K562 (cell line): ENCODE results near the gene MPZL1. TPM values are rescaled to one million over a fixed set of nuclear protein-coding genes. Genes with fewer than 3 reads are reported as not detected.

Source experiments
- ARID3A ChIP-seq: IDR thresholded peaks from 2 replicates; pipeline ENCODE4 v1.6.1; 2012; ENCODE audit warnings: low read depth, low read length, improper control_type of control experiment, borderline replicate concordance
- CBFA2T3 ChIP-seq: fragments of 450-650 bp; IDR thresholded peaks from 2 replicates; pipeline ENCODE4 v1.6.1; 2017
- CC2D1A ChIP-seq: fragments of 450-650 bp; IDR thresholded peaks from 2 replicates; pipeline ENCODE4 v1.6.1; 2017; ENCODE audit warnings: mild to moderate bottlenecking
- CHD4 ChIP-seq: fragments of 200-600 bp; sonication (generic); IDR thresholded peaks from 3 replicates; pipeline ENCODE4 v1.6.1; 2012; ENCODE audit warnings: low read depth, mild to moderate bottlenecking, mixed read lengths, low read length, inconsistent platforms; ENCODE audit not compliant: insufficient read depth, insufficient replicate concordance, poor library complexity, severe bottlenecking
- DACH1 ChIP-seq: fragments of 450-650 bp; IDR thresholded peaks from 2 replicates; pipeline ENCODE4 v1.6.1; 2018; ENCODE audit not compliant: partially characterized antibody
- FOXM1 ChIP-seq, 2 experiments: fragments of 450-650 bp in 1 of 2; sonication (generic) in 1 of 2; formaldehyde crosslinking in 1 of 2; IDR thresholded peaks; 2 replicates each; pipeline versions ENCODE4 v1.6.1 to v1.9.0; 2017 to 2022; ENCODE audit warnings: low read depth in 2 of 2, mild to moderate bottlenecking in 2 of 2, missing genetic modification reagents in 1 of 2, moderate library complexity in 1 of 2
- HBP1 ChIP-seq: fragments of 450-650 bp; formaldehyde crosslinking; IDR thresholded peaks from 2 replicates; pipeline ENCODE4 v1.4.0; 2022; ENCODE audit warnings: missing genetic modification characterization
- HDAC8 ChIP-seq: fragments of 450-650 bp; IDR thresholded peaks from 2 replicates; pipeline ENCODE4 v1.6.1; 2016; ENCODE audit warnings: mild to moderate bottlenecking, missing genetic modification characterization, moderate library complexity, missing compliant biosample characterization
- HNRNPL ChIP-seq: fragments of 200-400 bp; formaldehyde crosslinking; IDR thresholded peaks from 2 replicates; pipeline ENCODE4 v1.6.1; 2017; ENCODE audit warnings: low read depth, mild to moderate bottlenecking, low read length
- ILF3 ChIP-seq: fragments of 450-650 bp; IDR thresholded peaks from 2 replicates; pipeline ENCODE4 v1.6.1; 2018; ENCODE audit warnings: antibody characterized with exemption, mild to moderate bottlenecking, moderate library complexity, borderline replicate concordance
- KHSRP ChIP-seq: fragments of 450-650 bp; IDR thresholded peaks from 2 replicates; pipeline ENCODE4 v1.6.1; 2017
- MEIS2 ChIP-seq: fragments of 450-650 bp; IDR thresholded peaks from 2 replicates; pipeline ENCODE4 v1.6.1; 2014; ENCODE audit warnings: mild to moderate bottlenecking; ENCODE audit not compliant: partially characterized antibody
- MTA2 ChIP-seq: fragments of 450-650 bp; IDR thresholded peaks from 2 replicates; pipeline ENCODE4 v1.6.1; 2016; ENCODE audit warnings: low read depth
- MYBL2 ChIP-seq, 2 experiments: fragments of 450-650 bp in 1 of 2; sonication (generic) in 1 of 2; formaldehyde crosslinking in 1 of 2; IDR thresholded peaks; 2 replicates each; pipeline versions ENCODE4 v1.6.1 to v1.8.1; 2017 to 2022; ENCODE audit warnings: borderline replicate concordance in 1 of 2, inconsistent platforms in 1 of 2, low read depth in 1 of 2, mild to moderate bottlenecking in 1 of 2, missing genetic modification reagents in 1 of 2, moderate library complexity in 1 of 2
- NCOA2 ChIP-seq, 2 experiments: fragments of 450-650 bp; IDR thresholded peaks; 2 replicates each; pipeline ENCODE4 v1.6.1; 2018; ENCODE audit warnings: mild to moderate bottlenecking in 2 of 2, moderate library complexity in 1 of 2; ENCODE audit not compliant: partially characterized antibody in 2 of 2
- NFXL1 ChIP-seq: fragments of 450-650 bp; formaldehyde crosslinking; IDR thresholded peaks from 2 replicates; pipeline ENCODE4 v1.4.0; 2021; ENCODE audit warnings: mild to moderate bottlenecking
- RBBP5 ChIP-seq: fragments of 200-600 bp; sonication (generic); IDR thresholded peaks from 2 replicates; pipeline ENCODE4 v1.6.1; 2012; ENCODE audit warnings: borderline replicate concordance, mild to moderate bottlenecking, low read length, control low read depth, inconsistent platforms; ENCODE audit not compliant: insufficient read depth, poor library complexity, severe bottlenecking
- RBM25 ChIP-seq: fragments of 200-400 bp; formaldehyde crosslinking; IDR thresholded peaks from 2 replicates; pipeline ENCODE4 v1.6.1; 2018; ENCODE audit warnings: low read length, low read depth, moderate library complexity; ENCODE audit not compliant: severe bottlenecking
- SOX6 ChIP-seq: fragments of 450-650 bp; IDR thresholded peaks from 2 replicates; pipeline ENCODE4 v1.6.1; 2014; ENCODE audit warnings: mild to moderate bottlenecking
- TRIM24 ChIP-seq, 2 experiments: fragments of 450-650 bp; IDR thresholded peaks; 2 replicates each; pipeline ENCODE4 v1.6.1; 2016
- ZEB2 ChIP-seq: fragments of 450-650 bp; IDR thresholded peaks from 2 replicates; pipeline ENCODE4 v1.6.1; 2016
- ZNF121 ChIP-seq: sonication (generic); formaldehyde crosslinking; conservative IDR thresholded peaks from 2 replicates; pipeline ENCODE4 v1.8.0; 2022; ENCODE audit warnings: missing genetic modification reagents
- ZNF23 ChIP-seq: fragments of 250-450 bp; sonication (Bioruptor Pico); IDR thresholded peaks from 2 replicates; pipeline ENCODE4 v1.4.0; 2020; ENCODE audit warnings: mild to moderate bottlenecking
- ZNF57 ChIP-seq: fragments of 450-650 bp; formaldehyde crosslinking; IDR thresholded peaks from 2 replicates; pipeline ENCODE4 v1.4.0; 2020; ENCODE audit warnings: mild to moderate bottlenecking, moderate library complexity
- ZNF668 ChIP-seq: fragments of 250-450 bp; sonication (Bioruptor Pico); IDR thresholded peaks from 2 replicates; pipeline ENCODE4 v1.8.0; 2022; ENCODE audit warnings: mild to moderate bottlenecking, inconsistent platforms
- ZNF77 ChIP-seq: fragments of 250-450 bp; sonication (Bioruptor Pico); IDR thresholded peaks from 2 replicates; pipeline ENCODE4 v1.5.0; 2020
- ZNF830 ChIP-seq: fragments of 250-450 bp; sonication (Bioruptor Pico); IDR thresholded peaks from 2 replicates; pipeline ENCODE4 v1.5.0; 2021; ENCODE audit warnings: mild to moderate bottlenecking
- polyA plus RNA-seq, 8 experiments: library from polyadenylated mRNA; depleted of rRNA in 4 of 8; stranded (reverse) in 5 of 8; unstranded in 3 of 8; fragments of >200 nt; fragmentation: Nextera tagmentation in 2 of 8; fragmentation: Illumina TruSeq in 1 of 8; extraction: Ambion mirVana in 2 of 8; extraction: Trizol in 1 of 8; gene quantifications; 2 replicates each; pipeline versions ENCODE4 v1.2.1 to v1.2.3, GENCODE V29; 2011 to 2014; ENCODE audit warnings: inconsistent platforms in 1 of 8, missing spikeins in 1 of 8
- total RNA-seq, 7 experiments: library from RNA; depleted of rRNA in 6 of 7; stranded (reverse); fragments of >200 nt in 6 of 7; fragmentation: Illumina TruSeq in 2 of 7; extraction: Trizol in 2 of 7; gene quantifications; 2 replicates each; pipeline versions ENCODE4 v1.2.1 to v1.2.3, GENCODE V29; 2011 to 2021; ENCODE audit warnings: low replicate concordance in 1 of 7

Gene MPZL1
- total and polyA plus RNA-seq, 9 of the 15 experiments (the other 6 are each of a cell fraction or from before 2014, with no cell fraction given), result 14.5 to 153 (median 66.5) TPM

GRCh38 chr1:167757433-167758309, 35.9 kb downstream of the MPZL1 start (continued):
- peak; percentile 73 for TF ChIP-seq CBFA2T3
- peak; percentile 9; the same call in 1 of the 2 replicates for TF ChIP-seq SOX6
- TF ChIP-seq CHD4, result peak; percentile 55
- TF ChIP-seq CC2D1A, result no peak
- TF ChIP-seq ZNF830 (CRISPR knock-in tag), result no peak
- TF ChIP-seq MYBL2 (IDR thresholded peaks at IDR 0.05; ENCODE audit: low read depth), result 0 out of 2 replicates have a peak, but pooled peaks have one; percentile 27
- TF ChIP-seq MYBL2 (CRISPR knock-in tag; IDR thresholded peaks at IDR 0.05; ENCODE audit: borderline replicate concordance), result no peak
- no peak for TF ChIP-seq ARID3A
- no peak for TF ChIP-seq MEIS2
- no peak for TF ChIP-seq ZNF77 (CRISPR knock-in tag)
- no peak for TF ChIP-seq HBP1
- TF ChIP-seq ZNF121 (CRISPR knock-in tag), result peak; percentile 98
- TF ChIP-seq RBBP5, result peak; percentile 24
- TF ChIP-seq NCOA2 (IDR thresholded peaks at IDR 0.05; ENCODE audit: partially characterized antibody in 2 of 2), result peak in 1 of 2 experiments; percentile 30
- no peak; the same call in 1 of the 2 replicates for TF ChIP-seq FOXM1 (IDR thresholded peaks at IDR 0.05; ENCODE audit: low read depth)
- TF ChIP-seq FOXM1 (CRISPR knock-in tag; IDR thresholded peaks at IDR 0.05; ENCODE audit: low read depth), result no peak
- no peak for TF ChIP-seq ILF3
- TF ChIP-seq NFXL1 (CRISPR knock-in tag), result no peak
- peak; percentile 48; the same call in 1 of the 2 replicates for TF ChIP-seq KHSRP
- no peak for TF ChIP-seq HNRNPL
- peak; percentile 67 for TF ChIP-seq RBM25
- no peak for TF ChIP-seq ZNF668 (CRISPR knock-in tag)
- no peak for TF ChIP-seq DACH1
- TF ChIP-seq ZEB2, result peak; percentile 84; the same call in 1 of the 2 replicates
- TF ChIP-seq MTA2, result peak; percentile 39; the same call in 1 of the 2 replicates
- TF ChIP-seq TRIM24 (IDR thresholded peaks at IDR 0.05), result peak; percentile 6 to 34; a peak in 2 of 4 replicates
- TF ChIP-seq HDAC8 (tag), result no peak
- no peak for TF ChIP-seq ZNF57
- no peak for TF ChIP-seq ZNF23
